GM23338 (cell line): ENCODE results near the gene SCLY. TPM values are rescaled to one million over a fixed set of nuclear protein-coding genes. Genes with fewer than 3 reads are reported as not detected.

Experiments
- ATAC-seq: fragments of 200-7000 bp; cut with Tn5 transposase; 3 replicates; pipeline ENCODE4 v1.9.1; 2020
- DNase-seq: peaks from one replicate; pipeline ENCODE4 v3.0.0-alpha.2; 2015; ENCODE audit warnings: low spot score
- H2AFZ ChIP-seq: fragments of 200-600 bp; sonication (generic); 2 replicates; pipeline ENCODE4 v1.8.0; 2016; ENCODE audit warnings: antibody characterized with exemption, mild to moderate bottlenecking, moderate library complexity
- H3F3A ChIP-seq: fragments of 200-600 bp; sonication (generic); replicated peaks from 2 replicates; pipeline ENCODE4 v1.8.0; 2017; ENCODE audit warnings: antibody characterized with exemption, mixed run types, low read depth
- H3K27ac ChIP-seq: fragments of 200-600 bp; sonication (generic); 2 replicates; pipeline ENCODE4 v1.6.1; 2016; ENCODE audit warnings: low read depth
- H3K27me3 ChIP-seq: fragments of 200-600 bp; sonication (generic); 2 replicates; pipeline ENCODE4 v1.8.0; 2016; ENCODE audit warnings: mild to moderate bottlenecking, mixed run types, moderate library complexity; ENCODE audit not compliant: insufficient read depth
- H3K36me3 ChIP-seq: fragments of 200-600 bp; sonication (generic); 2 replicates; pipeline ENCODE4 v1.8.0; 2016; ENCODE audit warnings: mild to moderate bottlenecking; ENCODE audit not compliant: insufficient read depth
- H3K4me1 ChIP-seq: fragments of 200-600 bp; sonication (generic); 2 replicates; pipeline ENCODE4 v1.8.0; 2016; ENCODE audit warnings: mild to moderate bottlenecking, moderate library complexity; ENCODE audit not compliant: insufficient read depth
- H3K4me2 ChIP-seq: fragments of 200-600 bp; sonication (generic); 2 replicates; pipeline ENCODE4 v1.7.1; 2017; ENCODE audit warnings: mixed run types
- H3K4me3 ChIP-seq: fragments of 200-600 bp; sonication (generic); 2 replicates; pipeline ENCODE4 v1.6.1; 2016; ENCODE audit warnings: mixed run types
- H3K79me2 ChIP-seq: fragments of 200-600 bp; sonication (generic); replicated peaks from 2 replicates; pipeline ENCODE4 v1.8.0; 2017; ENCODE audit warnings: mild to moderate bottlenecking; ENCODE audit not compliant: insufficient read depth
- H3K9me2 ChIP-seq: fragments of 200-600 bp; sonication (generic); 2 replicates; pipeline ENCODE4 v1.8.0; 2017; ENCODE audit not compliant: insufficient read depth
- H4K20me1 ChIP-seq: fragments of 200-600 bp; sonication (generic); replicated peaks from 2 replicates; pipeline ENCODE4 v1.8.0; 2017; ENCODE audit warnings: mild to moderate bottlenecking; ENCODE audit not compliant: insufficient read depth
- H3K27ac Mint-ChIP-seq: 2 replicates; pipeline ENCODE4 v1.8.0; 2020; ENCODE audit warnings: inconsistent platforms, mild to moderate bottlenecking, moderate library complexity, mixed read lengths
- H3K27me3 Mint-ChIP-seq: 3 replicates; pipeline ENCODE4 v1.8.0; 2022; ENCODE audit warnings: low read depth, mild to moderate bottlenecking, moderate library complexity, mixed read lengths, inconsistent platforms; ENCODE audit not compliant: insufficient read depth, poor library complexity
- H3K36me3 Mint-ChIP-seq: 3 replicates; pipeline ENCODE4 v1.8.0; 2021; ENCODE audit warnings: low read depth, mild to moderate bottlenecking, inconsistent platforms, moderate library complexity, mixed read lengths
- H3K4me1 Mint-ChIP-seq: 3 replicates; pipeline ENCODE4 v1.8.0; 2020; ENCODE audit warnings: mild to moderate bottlenecking, inconsistent platforms, mixed read lengths
- H3K4me3 Mint-ChIP-seq: 3 replicates; pipeline ENCODE4 v1.8.0; 2021; ENCODE audit warnings: moderate library complexity, mild to moderate bottlenecking, inconsistent platforms, mixed read lengths
- H3K9me3 Mint-ChIP-seq: 3 replicates; pipeline ENCODE4 v1.8.0; 2020; ENCODE audit warnings: moderate library complexity, mild to moderate bottlenecking, inconsistent platforms, mixed read lengths
- JUNB ChIP-seq: IDR thresholded peaks from one replicate; pipeline ENCODE4 v1.6.1; 2016; ENCODE audit warnings: antibody characterized with exemption; ENCODE audit not compliant: unreplicated experiment
- STAT1 ChIP-seq: IDR thresholded peaks from one replicate; pipeline ENCODE4 v1.6.1; 2016; ENCODE audit warnings: antibody characterized with exemption; ENCODE audit not compliant: unreplicated experiment
- polyA plus RNA-seq: library from polyadenylated mRNA; unstranded; fragments of >200 nt; fragmentation: Nextera tagmentation; extraction: Ambion mirVana; gene quantifications from 2 replicates; pipeline ENCODE4 v1.2.1, GENCODE V29; 2016
- total RNA-seq: library from RNA; depleted of rRNA; stranded (reverse); fragments of >200 nt; shearing (Covaris generic); gene quantifications from 2 replicates; pipeline ENCODE4 v1.2.3, GENCODE V29; 2014
- TF ChIP-seq, protein P1 (sequence below): fragments of 250-450 bp; sonication (Bioruptor Pico); IDR thresholded peaks from 2 replicates; pipeline ENCODE4 v1.5.0; 2020; ENCODE audit warnings: mild to moderate bottlenecking, moderate library complexity
- TF ChIP-seq, protein P2 (sequence below): IDR thresholded peaks from one replicate; pipeline ENCODE4 v1.6.1; 2018; ENCODE audit warnings: antibody characterized with exemption; ENCODE audit not compliant: unreplicated experiment

Gene SCLY
- total and polyA plus RNA-seq, 2 experiments from 2014 or later, result 57.2 to 80.3 TPM

- no peaks in the 10 kb centered on the region for H3K27me3 ChIP-seq
- Mint-ChIP-seq H3K27ac (peak overlapping the region; percentile 49), H3K4me1 (peaks cover 50% of the 10 kb centered on the region), H3K9me3 (no peaks in the 10 kb centered on the region; the same call in 2 of the 3 replicates), H3K27me3 (peaks cover 39% of the 10 kb centered on the region), H3K4me3 (no peak overlapping the region), H3K36me3 (peaks cover 47% of the 10 kb centered on the region)
- H3K36me3 ChIP-seq, result no peaks in the 10 kb centered on the region
- no peaks in the 10 kb centered on the region; the same call in 1 of the 2 replicates for H4K20me1 ChIP-seq
- H3K9me2 ChIP-seq, result no peaks in the 10 kb centered on the region
- no peak overlapping the region for H3K4me3 ChIP-seq
- DNase-seq (no peak), ATAC-seq (no peak)
- 0 out of 2 replicates have a peak overlapping the region, but pooled peaks have one; percentile 85 for H3K27ac ChIP-seq
- no peak overlapping the region for H3K4me2 ChIP-seq
- no peaks in the 10 kb centered on the region for H3K79me2 ChIP-seq
- no peak overlapping the region for H2AFZ ChIP-seq
- TF ChIP-seq STAT1, result no peak
- no peak for TF ChIP-seq JUNB
- TF ChIP-seq, protein P1, sequence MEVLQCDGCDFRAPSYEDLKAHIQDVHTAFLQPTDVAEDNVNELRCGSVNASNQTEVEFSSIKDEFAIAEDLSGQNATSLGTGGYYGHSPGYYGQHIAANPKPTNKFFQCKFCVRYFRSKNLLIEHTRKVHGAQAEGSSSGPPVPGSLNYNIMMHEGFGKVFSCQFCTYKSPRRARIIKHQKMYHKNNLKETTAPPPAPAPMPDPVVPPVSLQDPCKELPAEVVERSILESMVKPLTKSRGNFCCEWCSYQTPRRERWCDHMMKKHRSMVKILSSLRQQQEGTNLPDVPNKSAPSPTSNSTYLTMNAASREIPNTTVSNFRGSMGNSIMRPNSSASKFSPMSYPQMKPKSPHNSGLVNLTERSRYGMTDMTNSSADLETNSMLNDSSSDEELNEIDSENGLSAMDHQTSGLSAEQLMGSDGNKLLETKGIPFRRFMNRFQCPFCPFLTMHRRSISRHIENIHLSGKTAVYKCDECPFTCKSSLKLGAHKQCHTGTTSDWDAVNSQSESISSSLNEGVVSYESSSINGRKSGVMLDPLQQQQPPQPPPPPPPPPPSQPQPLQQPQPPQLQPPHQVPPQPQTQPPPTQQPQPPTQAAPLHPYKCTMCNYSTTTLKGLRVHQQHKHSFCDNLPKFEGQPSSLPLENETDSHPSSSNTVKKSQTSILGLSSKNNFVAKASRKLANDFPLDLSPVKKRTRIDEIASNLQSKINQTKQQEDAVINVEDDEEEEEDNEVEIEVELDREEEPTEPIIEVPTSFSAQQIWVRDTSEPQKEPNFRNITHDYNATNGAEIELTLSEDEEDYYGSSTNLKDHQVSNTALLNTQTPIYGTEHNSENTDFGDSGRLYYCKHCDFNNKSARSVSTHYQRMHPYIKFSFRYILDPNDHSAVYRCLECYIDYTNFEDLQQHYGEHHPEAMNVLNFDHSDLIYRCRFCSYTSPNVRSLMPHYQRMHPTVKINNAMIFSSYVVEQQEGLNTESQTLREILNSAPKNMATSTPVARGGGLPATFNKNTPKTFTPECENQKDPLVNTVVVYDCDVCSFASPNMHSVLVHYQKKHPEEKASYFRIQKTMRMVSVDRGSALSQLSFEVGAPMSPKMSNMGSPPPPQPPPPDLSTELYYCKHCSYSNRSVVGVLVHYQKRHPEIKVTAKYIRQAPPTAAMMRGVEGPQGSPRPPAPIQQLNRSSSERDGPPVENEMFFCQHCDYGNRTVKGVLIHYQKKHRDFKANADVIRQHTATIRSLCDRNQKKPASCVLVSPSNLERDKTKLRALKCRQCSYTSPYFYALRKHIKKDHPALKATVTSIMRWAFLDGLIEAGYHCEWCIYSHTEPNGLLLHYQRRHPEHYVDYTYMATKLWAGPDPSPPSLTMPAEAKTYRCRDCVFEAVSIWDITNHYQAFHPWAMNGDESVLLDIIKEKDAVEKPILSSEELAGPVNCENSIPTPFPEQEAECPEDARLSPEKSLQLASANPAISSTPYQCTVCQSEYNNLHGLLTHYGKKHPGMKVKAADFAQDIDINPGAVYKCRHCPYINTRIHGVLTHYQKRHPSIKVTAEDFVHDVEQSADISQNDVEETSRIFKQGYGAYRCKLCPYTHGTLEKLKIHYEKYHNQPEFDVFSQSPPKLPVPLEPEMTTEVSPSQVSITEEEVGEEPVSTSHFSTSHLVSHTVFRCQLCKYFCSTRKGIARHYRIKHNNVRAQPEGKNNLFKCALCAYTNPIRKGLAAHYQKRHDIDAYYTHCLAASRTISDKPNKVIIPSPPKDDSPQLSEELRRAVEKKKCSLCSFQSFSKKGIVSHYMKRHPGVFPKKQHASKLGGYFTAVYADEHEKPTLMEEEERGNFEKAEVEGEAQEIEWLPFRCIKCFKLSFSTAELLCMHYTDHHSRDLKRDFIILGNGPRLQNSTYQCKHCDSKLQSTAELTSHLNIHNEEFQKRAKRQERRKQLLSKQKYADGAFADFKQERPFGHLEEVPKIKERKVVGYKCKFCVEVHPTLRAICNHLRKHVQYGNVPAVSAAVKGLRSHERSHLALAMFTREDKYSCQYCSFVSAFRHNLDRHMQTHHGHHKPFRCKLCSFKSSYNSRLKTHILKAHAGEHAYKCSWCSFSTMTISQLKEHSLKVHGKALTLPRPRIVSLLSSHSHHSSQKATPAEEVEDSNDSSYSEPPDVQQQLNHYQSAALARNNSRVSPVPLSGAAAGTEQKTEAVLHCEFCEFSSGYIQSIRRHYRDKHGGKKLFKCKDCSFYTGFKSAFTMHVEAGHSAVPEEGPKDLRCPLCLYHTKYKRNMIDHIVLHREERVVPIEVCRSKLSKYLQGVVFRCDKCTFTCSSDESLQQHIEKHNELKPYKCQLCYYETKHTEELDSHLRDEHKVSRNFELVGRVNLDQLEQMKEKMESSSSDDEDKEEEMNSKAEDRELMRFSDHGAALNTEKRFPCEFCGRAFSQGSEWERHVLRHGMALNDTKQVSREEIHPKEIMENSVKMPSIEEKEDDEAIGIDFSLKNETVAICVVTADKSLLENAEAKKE (CRISPR knock-in tag), result no peak
- TF ChIP-seq, protein P2, sequence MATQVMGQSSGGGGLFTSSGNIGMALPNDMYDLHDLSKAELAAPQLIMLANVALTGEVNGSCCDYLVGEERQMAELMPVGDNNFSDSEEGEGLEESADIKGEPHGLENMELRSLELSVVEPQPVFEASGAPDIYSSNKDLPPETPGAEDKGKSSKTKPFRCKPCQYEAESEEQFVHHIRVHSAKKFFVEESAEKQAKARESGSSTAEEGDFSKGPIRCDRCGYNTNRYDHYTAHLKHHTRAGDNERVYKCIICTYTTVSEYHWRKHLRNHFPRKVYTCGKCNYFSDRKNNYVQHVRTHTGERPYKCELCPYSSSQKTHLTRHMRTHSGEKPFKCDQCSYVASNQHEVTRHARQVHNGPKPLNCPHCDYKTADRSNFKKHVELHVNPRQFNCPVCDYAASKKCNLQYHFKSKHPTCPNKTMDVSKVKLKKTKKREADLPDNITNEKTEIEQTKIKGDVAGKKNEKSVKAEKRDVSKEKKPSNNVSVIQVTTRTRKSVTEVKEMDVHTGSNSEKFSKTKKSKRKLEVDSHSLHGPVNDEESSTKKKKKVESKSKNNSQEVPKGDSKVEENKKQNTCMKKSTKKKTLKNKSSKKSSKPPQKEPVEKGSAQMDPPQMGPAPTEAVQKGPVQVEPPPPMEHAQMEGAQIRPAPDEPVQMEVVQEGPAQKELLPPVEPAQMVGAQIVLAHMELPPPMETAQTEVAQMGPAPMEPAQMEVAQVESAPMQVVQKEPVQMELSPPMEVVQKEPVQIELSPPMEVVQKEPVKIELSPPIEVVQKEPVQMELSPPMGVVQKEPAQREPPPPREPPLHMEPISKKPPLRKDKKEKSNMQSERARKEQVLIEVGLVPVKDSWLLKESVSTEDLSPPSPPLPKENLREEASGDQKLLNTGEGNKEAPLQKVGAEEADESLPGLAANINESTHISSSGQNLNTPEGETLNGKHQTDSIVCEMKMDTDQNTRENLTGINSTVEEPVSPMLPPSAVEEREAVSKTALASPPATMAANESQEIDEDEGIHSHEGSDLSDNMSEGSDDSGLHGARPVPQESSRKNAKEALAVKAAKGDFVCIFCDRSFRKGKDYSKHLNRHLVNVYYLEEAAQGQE, result no peak
- peaks cover 8% of the 10 kb centered on the region; the same call in 1 of the 2 replicates for H3F3A ChIP-seq
- peaks cover 27% of the 10 kb centered on the region for H3K4me1 ChIP-seq
Measured at GRCh38 chr2:238095143-238095542, 34.3 kb downstream of the SCLY start.
